Endodermal cell (in vitro differentiated cells): ENCODE data around the gene CSN2. TPM values are rescaled to one million over a fixed set of nuclear protein-coding genes. Genes with fewer than 3 reads are reported as not detected.
"Not testable (repeated sequence)": the region's sequence is repeated elsewhere in the genome, so short reads cannot be mapped to it uniquely, and the experiment has no call there.

Experiments
- DNase-seq: peaks from one replicate; pipeline ENCODE4 v3.0.0-alpha.2; 2017
- H3K27ac ChIP-seq: 2 replicates; pipeline ENCODE4 v1.5.1; 2013; ENCODE audit warnings: mild to moderate bottlenecking, low read depth, low read length, moderate library complexity
- H3K27me3 ChIP-seq: 2 replicates; pipeline ENCODE4 v1.6.1; 2013; ENCODE audit warnings: mild to moderate bottlenecking, low read length, moderate library complexity; ENCODE audit not compliant: insufficient read depth, control insufficient read depth, poor library complexity, severe bottlenecking
- H3K36me3 ChIP-seq: 2 replicates; pipeline ENCODE4 v1.7.0; 2013; ENCODE audit warnings: mild to moderate bottlenecking, low read length, moderate library complexity; ENCODE audit not compliant: control insufficient read depth, insufficient read depth
- H3K4me1 ChIP-seq: one replicate; pipeline ENCODE4 v1.7.0; 2013; ENCODE audit warnings: low read length; ENCODE audit not compliant: control insufficient read depth, insufficient read depth
- H3K4me3 ChIP-seq: 2 replicates; pipeline ENCODE4 v1.5.1; 2013; ENCODE audit warnings: mild to moderate bottlenecking, low read length, moderate library complexity
- H3K9ac ChIP-seq: 2 replicates; pipeline ENCODE4 v1.6.1; 2013; ENCODE audit warnings: mild to moderate bottlenecking, low read length, moderate library complexity; ENCODE audit not compliant: poor library complexity, severe bottlenecking; ENCODE audit errors: extremely low read depth
- H3K9me3 ChIP-seq: 2 replicates; pipeline ENCODE4 v1.6.1; 2013; ENCODE audit warnings: mild to moderate bottlenecking, low read length, moderate library complexity; ENCODE audit not compliant: control insufficient read depth
- H3K27ac Mint-ChIP-seq: 2 replicates; pipeline ENCODE4 v1.8.0; 2020; ENCODE audit warnings: mixed read lengths
- H3K27me3 Mint-ChIP-seq: 2 replicates; pipeline ENCODE4 v1.8.0; 2021; ENCODE audit warnings: mild to moderate bottlenecking, mixed read lengths; ENCODE audit not compliant: insufficient read depth
- H3K36me3 Mint-ChIP-seq: 2 replicates; pipeline ENCODE4 v1.8.0; 2020; ENCODE audit warnings: low read depth, mixed read lengths
- H3K4me1 Mint-ChIP-seq: 2 replicates; pipeline ENCODE4 v1.8.0; 2020; ENCODE audit warnings: mixed read lengths
- H3K4me3 Mint-ChIP-seq: 2 replicates; pipeline ENCODE4 v1.8.0; 2020; ENCODE audit warnings: mild to moderate bottlenecking, moderate library complexity, mixed read lengths
- H3K9me3 Mint-ChIP-seq: 2 replicates; pipeline ENCODE4 v1.8.0; 2020; ENCODE audit warnings: mild to moderate bottlenecking, mixed read lengths
- WGBS, 2 experiments: methylation state at CpG; one replicate each; pipeline versions ENCODE4 v1.1.5 to v1.1.7; 2013; ENCODE audit warnings: missing lambda C conversion rate in 2 of 2, mixed read lengths in 1 of 2; ENCODE audit not compliant: insufficient coverage in 1 of 2, insufficient read length in 1 of 2; 5-methylcytosine and 5-hydroxymethylcytosine counted together
- total RNA-seq, 2 donors: library from RNA; stranded (reverse); fragmentation: NEBNext Ultra II Directional in 1 of 2; extraction: Animal tissue kit (Norgen Biotek cat#: 25700) in 1 of 2; gene quantifications; 2 replicates in 1 of 2; 3 replicates in 1 of 2; pipeline ENCODE4 v1.2.1, GENCODE V29; 2021
- TF ChIP-seq, protein P1 (sequence below): fragments of 200-600 bp; sonication (generic); conservative IDR thresholded peaks from 2 replicates; pipeline ENCODE4 v1.5.0; 2021; ENCODE audit warnings: antibody characterized with exemption, mild to moderate bottlenecking

CSN2 gene
- total RNA-seq, 2 donors from 2014 or later, result not detected

DNA sequence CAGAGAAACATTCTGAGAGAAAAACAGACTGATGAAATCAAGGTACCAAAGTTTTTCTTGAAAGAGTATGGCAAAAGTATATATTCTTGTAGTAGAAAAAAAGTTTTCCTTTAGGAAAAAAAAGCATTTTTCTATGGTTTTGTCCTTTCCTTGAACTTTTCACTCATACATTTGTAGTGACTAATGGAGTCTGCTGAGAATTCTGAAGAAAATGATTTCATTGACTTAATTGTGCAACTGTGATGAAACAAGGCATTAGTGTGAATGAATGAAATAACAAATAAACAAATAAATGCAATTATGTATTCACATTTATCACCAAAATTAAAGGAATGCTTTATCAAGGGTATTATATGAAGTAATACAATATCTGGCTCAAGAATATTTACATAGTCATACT lies 29.0 kb downstream of the CSN2 start:
- no peaks in the 10 kb centered on the region for H3K27me3 ChIP-seq
- TF ChIP-seq, protein P1, sequence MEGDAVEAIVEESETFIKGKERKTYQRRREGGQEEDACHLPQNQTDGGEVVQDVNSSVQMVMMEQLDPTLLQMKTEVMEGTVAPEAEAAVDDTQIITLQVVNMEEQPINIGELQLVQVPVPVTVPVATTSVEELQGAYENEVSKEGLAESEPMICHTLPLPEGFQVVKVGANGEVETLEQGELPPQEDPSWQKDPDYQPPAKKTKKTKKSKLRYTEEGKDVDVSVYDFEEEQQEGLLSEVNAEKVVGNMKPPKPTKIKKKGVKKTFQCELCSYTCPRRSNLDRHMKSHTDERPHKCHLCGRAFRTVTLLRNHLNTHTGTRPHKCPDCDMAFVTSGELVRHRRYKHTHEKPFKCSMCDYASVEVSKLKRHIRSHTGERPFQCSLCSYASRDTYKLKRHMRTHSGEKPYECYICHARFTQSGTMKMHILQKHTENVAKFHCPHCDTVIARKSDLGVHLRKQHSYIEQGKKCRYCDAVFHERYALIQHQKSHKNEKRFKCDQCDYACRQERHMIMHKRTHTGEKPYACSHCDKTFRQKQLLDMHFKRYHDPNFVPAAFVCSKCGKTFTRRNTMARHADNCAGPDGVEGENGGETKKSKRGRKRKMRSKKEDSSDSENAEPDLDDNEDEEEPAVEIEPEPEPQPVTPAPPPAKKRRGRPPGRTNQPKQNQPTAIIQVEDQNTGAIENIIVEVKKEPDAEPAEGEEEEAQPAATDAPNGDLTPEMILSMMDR, result no peak
- Mint-ChIP-seq H3K36me3 (no peaks in the 10 kb centered on the region), H3K9me3 (no peaks in the 10 kb centered on the region), H3K4me3 (no peak overlapping the region), H3K27me3 (no peaks in the 10 kb centered on the region), H3K4me1 (no peaks in the 10 kb centered on the region), H3K27ac (no peak overlapping the region)
- no peak overlapping the region for H3K27ac ChIP-seq
- no peaks in the 10 kb centered on the region for H3K4me1 ChIP-seq
- H3K9me3 ChIP-seq, result no peaks in the 10 kb centered on the region
- no peak for DNase-seq
- no peaks in the 10 kb centered on the region for H3K36me3 ChIP-seq
- no peak overlapping the region for H3K9ac ChIP-seq
- H3K4me3 ChIP-seq, result no peak overlapping the region

DNA sequence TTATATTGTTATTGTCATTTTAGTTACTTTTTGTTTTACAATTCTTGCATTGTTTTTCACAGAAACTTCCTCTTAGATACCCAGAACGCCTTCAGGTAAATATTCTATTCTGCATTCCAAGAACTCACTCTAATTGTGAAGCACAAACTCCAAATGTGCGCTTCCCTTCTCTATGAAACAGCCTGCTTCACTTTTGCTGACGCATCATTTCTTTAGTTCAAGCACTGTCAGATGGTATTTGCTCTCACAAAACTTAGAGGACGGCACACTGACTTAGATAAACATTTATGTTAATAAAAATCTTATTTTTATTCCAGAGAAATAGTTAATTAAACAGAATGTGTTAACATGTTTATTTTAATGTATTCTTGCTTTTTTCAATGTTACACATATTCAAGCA lies 31.4 kb downstream of the CSN2 start:
- no peaks in the 10 kb centered on the region for H3K4me1 ChIP-seq
- Mint-ChIP-seq H3K36me3 (no peaks in the 10 kb centered on the region), H3K4me1 (no peaks in the 10 kb centered on the region), H3K9me3 (no peaks in the 10 kb centered on the region), H3K4me3 (no peak overlapping the region), H3K27ac (no peak overlapping the region), H3K27me3 (no peaks in the 10 kb centered on the region)
- no peaks in the 10 kb centered on the region for H3K36me3 ChIP-seq
- WGBS, 2 experiments, result 86 to 90% methylated on average over 2 to 3 of the region's 4 CpGs
- H3K4me3 ChIP-seq, result no peak overlapping the region
- H3K9me3 ChIP-seq, result no peaks in the 10 kb centered on the region
- no peak overlapping the region for H3K27ac ChIP-seq
- no peak overlapping the region for H3K9ac ChIP-seq
- no peaks in the 10 kb centered on the region for H3K27me3 ChIP-seq
- DNase-seq, result no peak
- TF ChIP-seq, protein P1, result no peak

DNA sequence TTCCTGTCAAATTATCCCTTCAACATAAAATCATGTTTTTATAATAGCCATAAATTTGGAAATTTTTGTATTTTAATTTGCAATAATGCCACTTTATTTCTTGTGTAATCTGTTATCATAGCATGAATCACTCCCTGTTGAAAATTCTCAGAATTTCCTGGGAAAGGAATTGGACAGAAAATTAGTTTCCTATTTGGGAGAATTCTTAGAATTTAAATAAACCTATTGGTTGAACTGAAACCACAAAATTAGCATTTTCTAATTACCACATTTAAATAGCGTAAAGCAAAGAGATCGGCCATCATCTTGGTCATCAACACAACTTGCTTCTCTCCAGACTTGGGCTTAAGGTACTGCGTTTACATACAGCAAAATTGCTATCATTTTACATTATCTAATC lies 34.8 kb downstream of the CSN2 start, which contains the start of gene CSN1S1:
Gene CSN1S1, plus strand, starts transcription at position 301 of the 400 bp plus-strand sequence. CDS start 1,488 bp downstream, outside the sequence.
- Histone ChIP-seq H3K4me1 (no peaks in the 10 kb centered on the region), H3K4me3 (no peak within 1 kb of the TSS), H3K36me3 (no peaks in the 10 kb centered on the region), H3K27ac (no peak within 1 kb of the TSS), H3K9me3 (no peaks in the 10 kb centered on the region), H3K9ac (no peak within 1 kb of the TSS), H3K27me3 (no peaks in the 10 kb centered on the region)
- no peak for DNase-seq
- Mint-ChIP-seq H3K9me3 (no peaks in the 10 kb centered on the region), H3K4me1 (no peaks in the 10 kb centered on the region), H3K36me3 (no peaks in the 10 kb centered on the region), H3K4me3 (no peak within 1 kb of the TSS), H3K27me3 (no peaks in the 10 kb centered on the region), H3K27ac (no peak within 1 kb of the TSS)
- TF ChIP-seq, protein P1, result no peak
- WGBS, 2 experiments, result 95 to 96% methylated on average over 3 of the region's 3 CpGs

DNA sequence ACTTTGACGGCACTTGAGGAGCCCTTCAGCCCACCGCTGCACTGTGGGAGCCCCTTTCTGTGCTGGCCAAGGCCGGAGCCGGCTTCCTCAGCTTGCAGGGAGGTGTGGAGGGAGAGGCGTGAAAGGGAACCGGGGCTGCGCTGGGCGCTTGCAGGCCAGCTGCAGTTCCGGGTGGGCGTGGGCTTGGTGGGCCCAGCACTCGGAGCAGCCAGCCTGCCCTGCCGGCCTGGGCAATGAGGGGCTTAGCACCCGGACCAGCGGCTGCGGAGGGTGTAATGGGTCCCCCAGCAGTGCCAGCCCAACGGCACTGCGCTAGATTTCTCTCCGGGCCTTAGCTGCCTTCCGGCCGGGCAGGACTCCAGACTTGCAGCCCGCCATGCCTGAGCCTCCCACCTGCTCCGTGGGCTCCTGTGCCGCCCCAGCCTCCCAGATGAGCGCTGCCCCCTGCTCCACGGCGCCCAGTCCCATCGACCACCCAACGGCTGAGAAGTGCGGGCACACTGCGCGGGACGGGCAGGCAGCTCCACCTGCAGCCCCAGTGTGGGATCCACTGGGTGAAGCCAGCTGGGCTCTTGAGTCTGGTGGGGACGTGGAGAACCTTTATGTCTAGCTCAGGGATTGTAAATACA lies 41.6 kb downstream of the CSN2 start:
- not testable (repeated sequence) for H3K4me1 ChIP-seq, H3K9ac ChIP-seq, H3K27me3 Mint-ChIP-seq, H3K4me1 Mint-ChIP-seq, H3K4me3 ChIP-seq, H3K27ac ChIP-seq, H3K4me3 Mint-ChIP-seq, H3K9me3 Mint-ChIP-seq, H3K9me3 ChIP-seq, H3K36me3 ChIP-seq, H3K36me3 Mint-ChIP-seq, H3K27ac Mint-ChIP-seq, DNase-seq
- H3K27me3 ChIP-seq, result peaks cover 16% of the 10 kb centered on the region
- 93 to 95% methylated on average over 10 to 33 of the region's 33 CpGs for WGBS, 2 experiments
